Non-pigmented ciliary epithelial cell (primary cell): Measurements from ENCODE around the gene CD209.

Experiments used
- DNase-seq: peaks from one replicate; pipeline ENCODE4 v3.0.0-alpha.2; 2010; ENCODE audit warnings: low read depth

Gene CD209

GRCh38 chr19:7737215-7737614 is 10.1 kb downstream of the CD209 start:
- no peak for DNase-seq

GRCh38 chr19:7736148-7736547 is 11.2 kb downstream of the CD209 start:
- no peak for DNase-seq

- DNase-seq = no peak
Observed at GRCh38 chr19:7734220-7735203, 12.8 kb downstream of the CD209 start.

- DNase-seq = no peak
Observed at GRCh38 chr19:7733376-7733775, 14.0 kb downstream of the CD209 start.

GRCh38 chr19:7732045-7732444 is 15.3 kb downstream of the CD209 start, which contains the start of gene CLEC4G:
Gene CLEC4G, minus strand, starts transcription at chr19:7732110. Its CDS starts 8 bp downstream, at chr19:7732102.
- DNase-seq = no peak

GRCh38 chr19:7731615-7732014 is 15.7 kb downstream of the CD209 start:
- no peak for DNase-seq

GRCh38 chr19:7731218-7731595 is 16.1 kb downstream of the CD209 start:
- no peak for DNase-seq

- DNase-seq = no peak
Observed at GRCh38 chr19:7730286-7731217, 16.8 kb downstream of the CD209 start.

GRCh38 chr19:7729831-7730285 is 17.5 kb downstream of the CD209 start:
- DNase-seq = no peak

- no peak for DNase-seq
Observed at GRCh38 chr19:7729211-7729610, 18.1 kb downstream of the CD209 start.

GRCh38 chr19:7725791-7726190 is 21.5 kb downstream of the CD209 start:
- no peak for DNase-seq

GRCh38 chr19:7722231-7722651 is 25.1 kb downstream of the CD209 start:
- DNase-seq = no peak

GRCh38 chr19:7720351-7720750 is 27.0 kb downstream of the CD209 start:
- no peak for DNase-seq

GRCh38 chr19:7718668-7719067 is 28.7 kb downstream of the CD209 start:
- DNase-seq = no peak

GRCh38 chr19:7716762-7717161 is 30.6 kb downstream of the CD209 start:
- no peak for DNase-seq

GRCh38 chr19:7715671-7716070 is 31.7 kb downstream of the CD209 start:
- DNase-seq = no peak

- no peak for DNase-seq
Observed at GRCh38 chr19:7710616-7711015, 36.7 kb downstream of the CD209 start.

GRCh38 chr19:7709932-7710460 is 37.3 kb downstream of the CD209 start:
- no peak for DNase-seq

- no peak for DNase-seq
Observed at GRCh38 chr19:7706955-7707456, 40.3 kb downstream of the CD209 start.

GRCh38 chr19:7706188-7706954 is 41.0 kb downstream of the CD209 start:
- no peak for DNase-seq
